Motor neuron (in vitro differentiated cells): ENCODE data around the gene LNPEP. TPM values are rescaled to one million over a fixed set of nuclear protein-coding genes. Genes with fewer than 3 reads are reported as not detected.

Source experiments
- ATAC-seq, 8 experiments: fragments of 200-7000 bp; cut with Tn5 transposase; replicated peaks in 6 of 8; 2 replicates each; pipeline ENCODE4 v1.8.0; 2021; ENCODE audit warnings: mild to moderate bottlenecking in 8 of 8, moderate library complexity in 8 of 8
- H3K27ac ChIP-seq, 2 donors: fragments of 250-450 bp; sonication (Bioruptor Pico); 2 replicates each; pipeline ENCODE4 v1.9.0; 2021; ENCODE audit warnings: antibody characterized with exemption in 2 of 2, mild to moderate bottlenecking in 2 of 2, moderate library complexity in 1 of 2
- H3K4me1 ChIP-seq, 2 donors: fragments of 250-450 bp; sonication (Bioruptor Pico); replicated peaks in 1 of 2; 2 replicates each; pipeline ENCODE4 v1.6.1; 2021; ENCODE audit warnings: antibody characterized with exemption in 2 of 2, mild to moderate bottlenecking in 2 of 2, moderate library complexity in 1 of 2
- H3K4me3 ChIP-seq, 5 donors: fragments of 250-450 bp; sonication (Bioruptor Pico); 2 replicates each; pipeline ENCODE4 v1.9.0; 2021; ENCODE audit warnings: antibody characterized with exemption in 5 of 5, mild to moderate bottlenecking in 5 of 5, moderate library complexity in 4 of 5
- WGBS, 10 experiments: fragments of 450-650 bp; shearing (Covaris generic); methylation state at CpG; one replicate each; pipeline ENCODE4 v1.0.0; 2022; 5-methylcytosine and 5-hydroxymethylcytosine counted together
- in situ Hi-C, 9 experiments: fragments of 400-800 bp; cut with MboI; loops; one replicate each; pipeline ENCODE4 v1.15.0; 2021; ENCODE audit warnings: low sequenced_read_pairs in 9 of 9, low pct_unique_long_range_greater_than_20kb in 2 of 9; ENCODE audit not compliant: unreplicated experiment in 9 of 9
- total RNA-seq, 8 experiments: library from RNA; unstranded; fragments of 300-600 nt; gene quantifications; 2 replicates each; pipeline versions ENCODE4 v1.2.3 to v1.2.4, GENCODE V29; 2022

LNPEP gene
- total RNA-seq, 8 experiments from 2014 or later: 11.7 to 52.2 (median 18.6) TPM

GRCh38 chr5:97037819-97038218 is 101.9 kb downstream of the LNPEP start:
- H3K4me1 ChIP-seq: peaks cover 0 to 6% of the 10 kb centered on the region in 2 donors
- no peak for ATAC-seq
- WGBS, 10 experiments: 0 to 100% (median 78%) methylated on average over 1 to 7 of the region's 7 CpGs; no CpG with 5 or more reads in 1 of the 10 experiments
- in situ Hi-C loops: loop anchor here in 1 of 9 experiments (25.0 kb wide), 1 partner anchor 99 kb away; the partner anchor contains the start of gene LIX1
- H3K27ac ChIP-seq: no peak overlapping the region
- H3K4me3 ChIP-seq: no peak overlapping the region

- in situ Hi-C loops: loop anchor here in 1 of 9 experiments (25.0 kb wide), 1 partner anchor 96 kb away; the partner anchor contains the start of gene LIX1
- WGBS, 10 experiments: 86 to 100% (median 98%) methylated on average over 1 to 4 of the region's 4 CpGs
- no peak overlapping the region for H3K4me3 ChIP-seq
- H3K4me1 ChIP-seq: peaks cover 0 to 6% of the 10 kb centered on the region in 2 donors
- no peak overlapping the region for H3K27ac ChIP-seq
- peak in 3 of 8 experiments; percentile 11 to 38 (median 27) for ATAC-seq
Observed at GRCh38 chr5:97041239-97041638, 105.4 kb downstream of the LNPEP start.

- H3K27ac ChIP-seq: no peak overlapping the region
- H3K4me1 ChIP-seq: peaks cover 0 to 6% of the 10 kb centered on the region in 2 donors
- no peak overlapping the region for H3K4me3 ChIP-seq
- in situ Hi-C loops: loop anchor here in 1 of 9 experiments (25.0 kb wide), 1 partner anchor 94 kb away; the partner anchor contains the start of gene LIX1
- whole genome bisulfite sequencing, 10 experiments: 75 to 100% (median 95%) methylated on average over 1 to 6 of the region's 7 CpGs; no CpG with 5 or more reads in 2 of the 10 experiments
- peak in 1 of 8 experiments; percentile 24 for ATAC-seq
Observed at GRCh38 chr5:97042996-97043395, 107.1 kb downstream of the LNPEP start.

- in situ Hi-C loops: loop anchor here in 1 of 9 experiments (25.0 kb wide), 1 partner anchor 94 kb away; the partner anchor contains the start of gene LIX1
- WGBS, 10 experiments: 0 to 100% (median 84%) methylated on average over 1 to 3 of the region's 3 CpGs; no CpG with 5 or more reads in 4 of the 10 experiments
- no peak overlapping the region for H3K4me3 ChIP-seq
Observed at GRCh38 chr5:97043511-97043910, 107.6 kb downstream of the LNPEP start.

GRCh38 chr5:97044052-97044451 is 108.2 kb downstream of the LNPEP start:
- ATAC-seq: peak in 4 of 8 experiments; percentile 35 to 90 (median 82)
- 0 to 100% (median 80%) methylated on average over 1 to 2 of the region's 2 CpGs; no CpG with 5 or more reads in 3 of the 10 experiments for WGBS, 10 experiments
- H3K27ac ChIP-seq: no peak overlapping the region

More at GRCh38 chr5:97043511-97043910, 107.6 kb downstream of the LNPEP start:
- peaks cover 0 to 6% of the 10 kb centered on the region in 2 donors for H3K4me1 ChIP-seq
- H3K27ac ChIP-seq: no peak overlapping the region
- ATAC-seq: no peak

GRCh38 chr5:97046270-97046982 is 110.5 kb downstream of the LNPEP start:
- Histone ChIP-seq H3K4me3 (no peak overlapping the region), H3K27ac (no peak overlapping the region), H3K4me1 (no peaks in the 10 kb centered on the region)
- no peak for ATAC-seq
- in situ Hi-C loops: loop anchor here in 2 of 9 experiments (5.0 to 25.0 kb wide), 2 partner anchors 91 to 96 kb away; partner anchors contain the start of gene LIX1 (in 2 of the 2)
- 57 to 100% (median 83%) methylated on average over 3 to 7 of the region's 7 CpGs; no CpG with 5 or more reads in 1 of the 10 experiments for WGBS, 10 experiments

More at GRCh38 chr5:97044052-97044451, 108.2 kb downstream of the LNPEP start:
- Histone ChIP-seq H3K4me1 (peaks cover 0 to under 1% of the 10 kb centered on the region in 2 donors), H3K4me3 (no peak overlapping the region)
- in situ Hi-C loops: loop anchor here in 1 of 9 experiments (25.0 kb wide), 1 partner anchor 93 kb away; the partner anchor contains the start of gene LIX1

GRCh38 chr5:97047076-97047475 is 111.2 kb downstream of the LNPEP start:
- no peak overlapping the region for H3K27ac ChIP-seq
- in situ Hi-C loops: loop anchor here in 2 of 9 experiments (5.0 to 25.0 kb wide), 2 partner anchors 90 to 95 kb away; partner anchors contain the start of gene LIX1 (in 2 of the 2)
- no peak overlapping the region for H3K4me3 ChIP-seq
- 17 to 100% (median 89%) methylated on average over 1 of the region's 1 CpG; no CpG with 5 or more reads in 5 of the 10 experiments for WGBS, 10 experiments
- no peaks in the 10 kb centered on the region for H3K4me1 ChIP-seq
- ATAC-seq: no peak

GRCh38 chr5:97049175-97049574 is 113.3 kb downstream of the LNPEP start:
- ATAC-seq: no peak
- Histone ChIP-seq H3K4me1 (no peaks in the 10 kb centered on the region), H3K4me3 (no peak overlapping the region), H3K27ac (no peak overlapping the region)
- in situ Hi-C loops: loop anchor here in 2 of 9 experiments (5.0 to 25.0 kb wide), 2 partner anchors 88 to 93 kb away; partner anchors contain the start of gene LIX1 (in 2 of the 2)
- 64 to 100% (median 83%) methylated on average over 1 to 7 of the region's 7 CpGs for whole genome bisulfite sequencing, 10 experiments

- WGBS, 10 experiments: 59 to 100% (median 89%) methylated on average over 1 of the region's 1 CpG
- H3K4me3 ChIP-seq: no peak overlapping the region
- in situ Hi-C loops: no loop called here
- ATAC-seq: no peak
- H3K27ac ChIP-seq: no peak overlapping the region
- no peaks in the 10 kb centered on the region for H3K4me1 ChIP-seq
Observed at GRCh38 chr5:97056263-97056662, 120.4 kb downstream of the LNPEP start.

GRCh38 chr5:97062046-97062445 is 126.2 kb downstream of the LNPEP start:
- ATAC-seq: no peak

GRCh38 chr5:97063251-97063650 is 127.4 kb downstream of the LNPEP start:
- in situ Hi-C loops: no loop called here

More at GRCh38 chr5:97062046-97062445, 126.2 kb downstream of the LNPEP start:
- 60 to 100% (median 86%) methylated on average over 1 to 3 of the region's 8 CpGs; no CpG with 5 or more reads in 4 of the 10 experiments for WGBS, 10 experiments
- H3K27ac ChIP-seq: no peak overlapping the region
- H3K4me1 ChIP-seq: no peaks in the 10 kb centered on the region
- H3K4me3 ChIP-seq: no peak overlapping the region
- in situ Hi-C loops: no loop called here

GRCh38 chr5:97065475-97065874 is 129.6 kb downstream of the LNPEP start:
- Histone ChIP-seq H3K4me3 (no peak overlapping the region), H3K27ac (no peak overlapping the region), H3K4me1 (no peaks in the 10 kb centered on the region)
- in situ Hi-C loops: no loop called here
- WGBS, 10 experiments: 6 to 90% (median 68%) methylated on average over 1 to 2 of the region's 2 CpGs; no CpG with 5 or more reads in 1 of the 10 experiments
- peak in 1 of 8 experiments; percentile 12 for ATAC-seq

More at GRCh38 chr5:97063251-97063650, 127.4 kb downstream of the LNPEP start:
- 0 to 100% (median 82%) methylated on average over 1 of the region's 1 CpG; no CpG with 5 or more reads in 4 of the 10 experiments for WGBS, 10 experiments
- ATAC-seq: peak in 4 of 8 experiments; percentile 25 to 98 (median 32)
- no peak overlapping the region for H3K27ac ChIP-seq
- H3K4me1 ChIP-seq: no peaks in the 10 kb centered on the region
- H3K4me3 ChIP-seq: no peak overlapping the region
